LNCAP (cell line): ENCODE results near the gene SHISA9.

Source experiments
- TF ChIP-seq, protein P1 (sequence below): fragments of 450-650 bp; IDR thresholded peaks from 2 replicates; pipeline ENCODE4 v1.5.1; 2017; ENCODE audit warnings: mild to moderate bottlenecking

Gene SHISA9

DNA sequence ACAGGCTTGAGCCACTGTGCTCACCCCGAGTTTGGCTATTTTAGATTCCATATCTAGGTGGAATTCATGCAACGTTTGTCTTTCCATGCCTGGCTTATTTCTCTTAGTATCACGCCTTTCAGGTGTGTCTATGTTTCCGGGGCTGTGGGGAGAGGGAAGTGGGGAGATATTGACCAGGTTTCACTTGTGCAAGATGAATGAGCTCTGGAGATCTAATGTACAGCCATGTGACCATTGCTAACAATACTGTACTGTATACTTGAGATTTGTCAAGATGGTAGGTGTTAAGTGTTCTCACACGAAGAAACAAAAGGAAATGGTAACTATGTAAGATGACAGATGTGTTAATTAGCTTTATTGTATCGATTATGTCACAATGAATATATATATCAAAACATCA, 199.6 kb downstream of the SHISA9 start:
- TF ChIP-seq, protein P1, sequence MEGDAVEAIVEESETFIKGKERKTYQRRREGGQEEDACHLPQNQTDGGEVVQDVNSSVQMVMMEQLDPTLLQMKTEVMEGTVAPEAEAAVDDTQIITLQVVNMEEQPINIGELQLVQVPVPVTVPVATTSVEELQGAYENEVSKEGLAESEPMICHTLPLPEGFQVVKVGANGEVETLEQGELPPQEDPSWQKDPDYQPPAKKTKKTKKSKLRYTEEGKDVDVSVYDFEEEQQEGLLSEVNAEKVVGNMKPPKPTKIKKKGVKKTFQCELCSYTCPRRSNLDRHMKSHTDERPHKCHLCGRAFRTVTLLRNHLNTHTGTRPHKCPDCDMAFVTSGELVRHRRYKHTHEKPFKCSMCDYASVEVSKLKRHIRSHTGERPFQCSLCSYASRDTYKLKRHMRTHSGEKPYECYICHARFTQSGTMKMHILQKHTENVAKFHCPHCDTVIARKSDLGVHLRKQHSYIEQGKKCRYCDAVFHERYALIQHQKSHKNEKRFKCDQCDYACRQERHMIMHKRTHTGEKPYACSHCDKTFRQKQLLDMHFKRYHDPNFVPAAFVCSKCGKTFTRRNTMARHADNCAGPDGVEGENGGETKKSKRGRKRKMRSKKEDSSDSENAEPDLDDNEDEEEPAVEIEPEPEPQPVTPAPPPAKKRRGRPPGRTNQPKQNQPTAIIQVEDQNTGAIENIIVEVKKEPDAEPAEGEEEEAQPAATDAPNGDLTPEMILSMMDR, result no peak

DNA sequence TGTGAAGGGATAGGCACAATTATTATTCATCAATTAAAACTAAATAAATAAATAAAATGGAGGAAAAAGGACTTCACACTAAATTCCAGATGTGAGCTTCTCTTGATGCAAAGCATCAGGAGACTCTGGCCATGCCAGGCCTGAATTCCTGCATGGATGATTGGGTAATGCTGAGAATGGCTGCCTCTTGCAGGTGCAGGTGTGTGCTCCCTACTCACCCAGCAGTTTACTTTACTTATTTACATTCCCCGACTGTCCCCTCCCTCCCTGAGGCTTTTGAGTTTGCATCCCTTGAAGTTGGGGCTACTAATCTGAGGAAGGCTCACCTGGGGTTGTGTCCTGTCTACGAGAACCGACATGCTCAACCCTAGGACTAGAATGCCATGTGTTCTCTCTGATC, 200.4 kb downstream of the SHISA9 start:
- TF ChIP-seq, protein P1, result no peak

DNA sequence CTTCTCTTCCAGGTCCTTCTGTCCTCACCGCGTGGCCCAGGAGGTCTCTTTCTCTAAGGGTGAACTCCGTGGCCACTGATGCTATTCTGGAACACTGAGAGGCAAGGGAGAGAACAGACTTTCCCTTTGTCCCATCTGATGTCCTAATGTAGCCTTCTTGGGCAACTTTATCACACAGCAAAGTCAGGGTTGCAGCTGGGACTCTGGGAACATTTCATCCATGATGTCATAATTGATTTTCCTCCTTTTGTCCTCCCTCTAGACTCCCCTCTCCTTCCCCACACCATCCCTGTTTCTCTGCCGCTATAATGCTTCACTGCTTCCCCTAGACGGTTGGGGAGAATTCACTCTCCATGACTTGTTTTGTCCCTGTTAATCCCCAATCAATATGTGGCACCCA, 201.0 kb downstream of the SHISA9 start:
- TF ChIP-seq, protein P1, result no peak

DNA sequence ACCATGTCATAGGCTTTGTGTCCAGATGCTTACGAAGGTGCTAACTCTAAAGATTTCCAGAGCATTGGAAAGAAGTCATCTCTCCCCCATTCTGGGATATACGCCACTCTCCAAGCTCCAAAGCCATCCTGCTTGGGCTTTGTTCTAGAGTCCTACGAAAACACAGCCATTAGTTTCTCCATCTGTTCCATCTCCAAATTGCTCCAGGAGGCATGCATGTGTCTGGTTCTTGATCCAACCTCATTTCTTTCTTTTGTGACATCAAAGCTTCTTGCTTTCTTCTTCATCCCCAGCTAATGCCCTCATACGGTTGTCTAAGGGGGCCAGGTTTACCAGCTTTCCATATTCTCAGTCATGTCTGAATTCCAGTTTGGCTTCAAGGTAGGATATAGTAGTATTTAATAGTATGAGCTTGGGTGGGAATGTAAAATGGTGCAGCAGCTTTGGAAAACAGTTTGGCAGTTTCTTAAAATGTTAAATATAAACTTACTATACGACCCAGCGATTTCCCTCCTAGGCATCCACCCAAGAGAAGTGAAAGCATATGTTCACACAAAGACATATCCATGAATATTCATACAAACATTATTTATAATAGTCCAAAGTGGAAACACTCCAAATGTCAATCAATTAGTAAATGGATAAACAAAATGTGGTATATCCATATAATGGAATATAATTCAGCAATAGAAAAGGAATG, 202.6 kb downstream of the SHISA9 start:
- TF ChIP-seq, protein P1, result no peak

DNA sequence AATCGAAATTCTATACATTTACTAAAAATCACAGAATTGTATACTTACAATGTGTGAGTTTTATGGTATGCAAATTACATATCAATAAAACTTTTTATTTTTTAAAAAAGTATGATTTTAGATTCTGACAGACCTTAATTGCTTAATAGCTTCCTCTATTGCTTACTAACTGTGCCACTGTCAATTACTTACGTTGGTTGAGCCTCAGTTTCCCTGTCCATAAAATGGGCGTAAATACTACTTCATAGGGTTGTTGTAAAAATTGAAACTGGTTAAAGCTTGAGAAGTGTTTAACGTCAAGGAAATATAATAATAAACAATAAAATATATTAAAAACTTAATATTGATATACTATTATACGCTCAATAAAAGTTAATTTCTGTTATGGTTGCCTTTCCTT, 203.4 kb downstream of the SHISA9 start:
- TF ChIP-seq, protein P1, result no peak

DNA sequence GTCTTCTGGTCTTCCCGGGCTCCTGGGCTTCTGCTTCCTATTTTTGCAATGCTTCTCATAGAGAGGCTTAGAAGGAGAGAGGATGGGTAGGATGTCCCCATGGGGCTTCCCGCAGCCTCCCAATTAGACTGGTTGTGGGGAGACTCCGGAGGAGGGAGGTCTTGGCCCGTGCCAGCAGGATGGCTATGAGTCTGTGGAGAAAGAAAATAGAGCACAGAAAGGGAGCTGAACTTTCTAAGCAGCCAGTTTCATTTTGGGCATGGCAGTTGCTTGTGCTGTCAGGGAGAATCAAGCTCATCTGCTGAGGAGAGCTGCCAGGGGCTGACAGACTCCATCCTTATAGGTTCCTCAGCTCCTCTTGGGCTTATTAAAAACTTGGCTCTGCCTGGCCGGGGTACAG, 204.0 kb downstream of the SHISA9 start:
- TF ChIP-seq, protein P1, result no peak

DNA sequence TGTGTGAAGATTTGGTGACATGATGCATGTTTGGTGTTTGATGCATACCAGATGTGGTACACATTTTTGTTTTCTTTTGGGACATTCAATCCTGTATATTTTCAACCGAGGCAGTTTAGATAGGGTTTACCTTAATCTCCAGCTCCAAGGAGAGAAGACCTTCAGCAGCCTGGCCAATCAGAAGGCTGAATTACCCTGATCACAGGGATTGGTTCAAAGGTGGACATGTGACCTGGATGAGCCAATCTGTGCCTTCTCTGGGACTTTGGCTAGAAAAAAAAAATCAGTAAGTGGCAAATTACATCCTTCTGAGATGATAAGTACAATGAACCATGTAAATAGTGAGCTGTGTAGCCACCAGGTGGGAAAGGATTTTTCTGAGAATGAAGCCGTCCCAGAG, 205.1 kb downstream of the SHISA9 start:
- TF ChIP-seq, protein P1, result no peak

DNA sequence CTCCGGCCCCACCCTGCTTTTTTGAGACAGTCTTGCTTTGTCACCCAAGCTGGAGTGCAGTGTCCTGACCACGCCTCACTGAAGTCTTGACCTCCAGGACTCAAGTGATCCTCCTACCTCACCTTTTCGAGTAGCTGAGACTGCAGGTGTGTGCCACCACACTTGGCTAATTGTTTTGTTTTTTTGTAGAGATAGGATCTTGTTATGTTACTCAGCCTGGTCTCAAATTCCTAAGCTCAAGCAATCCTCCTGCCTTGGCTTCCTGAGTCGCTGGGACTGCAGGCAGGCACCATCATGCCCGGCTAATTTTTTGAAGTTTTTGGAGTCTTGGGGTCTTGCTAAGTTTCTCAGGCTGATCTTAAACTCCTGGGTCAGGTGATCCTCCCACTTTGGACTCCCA, 206.7 kb downstream of the SHISA9 start:
- TF ChIP-seq, protein P1, result no peak
